Activated CD4-positive, alpha-beta T cell treated with anti-CD3 and anti-CD28 coated beads, Interleukin-2, amount 50 U/mL, for 4 hours (primary cell): ENCODE data around the gene CACNA1S.

Source experiments
- DNase-seq, 2 experiments: peaks; one replicate each; pipeline ENCODE4 v3.0.0-alpha.2; 2020

The CACNA1S gene

GRCh38 chr1:201112173-201112731 lies at the start of gene CACNA1S:
Gene CACNA1S, minus strand, starts transcription at chr1:201112426. Its CDS starts 87 bp downstream, at chr1:201112339.
- no peak for DNase-seq

DNA sequence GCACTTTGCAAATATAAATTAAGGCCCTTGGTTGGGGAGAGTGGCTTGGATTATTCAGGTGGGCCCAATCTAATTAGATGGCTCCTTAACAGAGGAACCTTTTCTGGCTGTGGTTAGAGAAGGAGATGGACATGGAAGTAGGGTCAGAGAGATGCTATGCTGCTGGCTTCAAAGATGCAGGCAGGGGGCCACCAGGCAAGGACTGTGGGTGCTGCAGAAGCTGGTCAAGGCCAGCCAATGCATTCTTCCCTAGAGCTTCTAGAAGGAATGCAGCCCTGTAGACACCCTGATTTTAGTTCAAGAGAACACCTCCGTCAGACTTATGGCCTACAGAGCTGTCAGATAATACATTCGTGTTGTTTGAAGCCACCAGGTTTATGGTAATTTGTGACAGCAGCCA lies 45.7 kb upstream of the CACNA1S start:
- no peak for DNase-seq

DNA sequence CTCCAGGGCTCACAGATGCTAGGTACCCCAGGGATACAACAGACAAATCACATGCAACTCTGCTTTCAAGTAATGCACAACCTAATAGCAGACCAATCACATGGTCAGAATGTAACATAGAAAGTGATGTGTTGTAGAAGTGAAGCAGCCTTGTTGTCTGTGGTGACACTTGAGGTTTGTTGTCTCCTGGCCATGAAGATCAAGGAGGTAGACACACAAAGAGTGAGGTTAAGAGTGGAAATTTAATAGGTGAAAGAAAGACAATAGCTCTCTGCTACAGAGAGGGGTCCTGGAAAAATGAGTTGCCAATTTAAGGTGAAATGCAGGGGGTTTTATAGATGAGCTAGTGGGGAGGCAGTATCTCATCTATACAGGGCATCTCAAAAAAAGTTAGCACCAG lies 44.6 kb upstream of the CACNA1S start:
- DNase-seq = no peak

DNA sequence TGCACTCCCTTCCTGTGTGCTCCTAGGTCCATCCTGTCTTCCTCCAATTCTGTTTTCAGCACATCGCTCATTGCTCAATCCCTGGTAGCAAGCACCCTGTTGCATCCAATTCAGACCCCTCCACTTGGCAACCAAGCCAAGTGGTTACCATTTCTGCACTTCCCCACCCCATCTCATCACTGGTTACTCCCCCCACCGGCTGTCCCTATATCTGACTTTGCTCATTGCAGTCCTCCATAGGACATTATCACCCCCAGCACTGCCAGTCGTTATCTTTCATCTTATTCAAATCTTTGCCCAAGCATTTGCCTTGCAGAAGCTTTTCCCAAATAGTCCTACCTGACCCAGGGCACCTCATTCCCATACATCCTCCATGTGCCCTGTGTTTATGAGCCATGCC lies 44.1 kb upstream of the CACNA1S start:
- DNase-seq = no peak

GRCh38 chr1:201155354-201155753 lies 43.1 kb upstream of the CACNA1S start:
- DNase-seq = no peak

DNA sequence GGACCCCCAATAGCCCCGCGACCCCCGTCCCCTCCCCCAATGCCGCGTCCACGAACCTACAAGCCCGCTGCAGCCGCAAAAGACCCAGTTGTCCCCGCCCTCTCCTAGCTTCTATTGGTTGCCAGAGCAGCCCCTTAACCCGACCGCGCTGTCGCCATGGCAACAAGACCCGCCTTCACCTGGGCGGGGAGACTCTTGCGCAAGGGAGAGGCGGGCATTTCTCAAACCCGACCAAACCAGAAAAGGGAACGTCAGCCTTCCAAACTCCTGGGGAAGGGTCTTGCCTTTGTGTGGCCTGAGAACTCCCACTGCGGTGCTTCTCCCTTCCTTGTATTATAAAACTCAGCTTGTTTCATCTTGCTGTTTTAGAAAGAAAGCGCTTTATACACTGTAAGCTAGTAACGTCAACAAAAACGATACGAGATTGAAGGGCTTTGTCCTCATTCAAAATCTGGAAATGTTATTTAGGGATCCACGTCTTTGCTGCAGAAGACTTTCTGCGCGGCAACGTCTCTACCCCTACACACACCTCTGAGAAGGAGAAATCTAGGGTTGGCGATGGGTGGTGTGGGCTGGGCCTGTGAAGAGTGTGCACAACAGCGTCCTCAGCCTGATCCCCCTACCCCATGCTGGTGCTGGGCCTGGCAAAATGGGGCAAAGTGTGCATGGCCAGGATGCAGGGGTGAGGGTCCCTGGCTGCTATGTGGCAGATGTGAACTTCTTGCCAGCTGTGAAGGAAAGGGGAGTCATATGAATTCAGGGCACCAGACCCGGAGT lies 42.4 kb upstream of the CACNA1S start, which contains the start of gene TMEM9:
Gene TMEM9, minus strand, starts transcription at position 86 of the 777 bp plus-strand sequence. CDS start 551 bp downstream, outside the sequence.
- DNase-seq = peak; percentile 98 to 99

DNA sequence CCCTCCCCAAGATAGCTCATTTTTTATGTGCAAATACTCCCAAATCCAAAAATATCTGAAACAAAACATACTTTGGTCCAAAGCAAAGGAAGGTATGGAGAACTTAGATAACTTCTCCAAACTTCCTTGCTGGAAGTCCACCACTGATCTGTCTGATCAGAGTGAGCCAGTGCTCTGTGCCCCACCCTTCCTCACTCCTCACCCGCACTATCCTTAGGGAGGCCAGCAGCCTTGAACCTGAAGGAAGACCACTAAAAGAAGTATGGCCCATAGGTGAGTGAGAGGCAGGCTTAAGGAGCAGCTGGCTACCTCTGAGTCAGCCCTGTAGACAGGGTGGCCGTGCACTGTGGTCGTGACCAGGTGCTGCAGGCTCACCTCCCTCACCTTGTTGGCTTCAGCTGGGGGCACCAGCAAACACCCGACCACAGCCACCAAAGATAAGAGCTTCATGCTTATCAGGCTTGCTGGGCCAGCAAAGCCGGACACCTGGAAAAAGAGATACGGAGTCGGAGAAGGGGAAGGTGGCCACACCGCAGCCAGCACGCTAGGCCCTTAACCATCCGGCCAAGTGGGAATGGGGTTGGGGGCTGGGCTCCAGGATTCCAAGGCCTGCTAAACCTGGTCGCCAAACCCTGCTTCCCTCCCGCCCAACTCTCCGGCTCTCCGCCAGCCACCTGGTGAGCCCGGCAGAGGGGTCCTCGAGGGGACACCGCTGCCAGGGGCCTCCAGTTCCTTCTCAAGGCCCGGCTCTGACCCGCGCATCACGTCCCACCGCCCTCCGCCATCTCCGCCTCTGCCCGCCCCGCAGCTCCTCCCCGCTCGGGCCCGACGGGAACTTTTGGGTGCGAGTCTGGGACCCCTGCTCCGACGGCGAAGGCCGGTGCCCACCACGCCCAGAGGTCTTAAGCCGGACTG lies 41.5 kb upstream of the CACNA1S start:
- DNase-seq = no peak

DNA sequence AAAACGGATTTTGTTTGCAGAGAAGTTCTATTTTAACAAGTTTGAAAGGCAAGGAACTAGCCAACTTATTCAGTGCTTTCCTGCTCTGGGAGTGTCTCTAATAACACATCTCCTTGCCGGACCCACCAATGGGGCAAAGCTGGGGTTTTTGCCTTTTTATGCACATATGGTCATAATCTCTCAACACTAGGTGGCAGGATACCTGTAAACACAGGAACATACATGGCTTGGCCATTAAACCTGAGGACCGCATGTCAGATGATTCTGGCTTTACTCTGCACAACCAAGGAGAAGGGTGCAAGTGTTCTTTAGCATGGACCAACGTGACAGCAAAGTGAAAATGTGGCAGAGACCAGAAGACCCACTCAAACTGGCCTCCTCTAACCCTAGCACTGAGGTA lies 37.2 kb upstream of the CACNA1S start:
- DNase-seq = no peak

- DNase-seq = no peak
These were observed 35.3 kb upstream of the CACNA1S start for GRCh38 chr1:201147396-201148015.

GRCh38 chr1:201146626-201147390 lies 34.6 kb upstream of the CACNA1S start:
- no peak for DNase-seq

GRCh38 chr1:201145816-201146215 lies 33.6 kb upstream of the CACNA1S start:
- no peak for DNase-seq

DNA sequence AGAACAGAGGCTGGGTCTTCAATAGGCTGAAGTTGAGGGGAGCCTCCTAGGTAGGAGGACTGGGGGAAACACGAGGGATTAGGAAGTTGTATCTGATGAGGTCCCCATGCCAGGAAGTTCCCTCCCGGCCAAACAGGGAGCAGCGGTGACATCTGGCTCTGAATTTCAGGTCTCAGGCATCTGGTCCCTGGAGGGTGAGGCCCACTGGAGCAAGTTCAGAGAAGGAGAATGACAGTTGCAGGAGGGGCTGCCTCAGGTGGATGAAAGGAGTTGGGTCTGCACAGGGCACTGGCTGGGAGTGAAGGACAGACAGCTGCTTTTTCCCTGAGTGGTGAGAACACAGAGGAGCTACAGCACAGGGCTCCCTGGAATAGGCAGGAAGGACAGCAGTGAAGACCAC lies 32.9 kb upstream of the CACNA1S start:
- DNase-seq = no peak

GRCh38 chr1:201144701-201145100 lies 32.5 kb upstream of the CACNA1S start:
- no peak for DNase-seq

- DNase-seq = no peak
These were observed 31.8 kb upstream of the CACNA1S start for GRCh38 chr1:201143726-201144635.

DNA sequence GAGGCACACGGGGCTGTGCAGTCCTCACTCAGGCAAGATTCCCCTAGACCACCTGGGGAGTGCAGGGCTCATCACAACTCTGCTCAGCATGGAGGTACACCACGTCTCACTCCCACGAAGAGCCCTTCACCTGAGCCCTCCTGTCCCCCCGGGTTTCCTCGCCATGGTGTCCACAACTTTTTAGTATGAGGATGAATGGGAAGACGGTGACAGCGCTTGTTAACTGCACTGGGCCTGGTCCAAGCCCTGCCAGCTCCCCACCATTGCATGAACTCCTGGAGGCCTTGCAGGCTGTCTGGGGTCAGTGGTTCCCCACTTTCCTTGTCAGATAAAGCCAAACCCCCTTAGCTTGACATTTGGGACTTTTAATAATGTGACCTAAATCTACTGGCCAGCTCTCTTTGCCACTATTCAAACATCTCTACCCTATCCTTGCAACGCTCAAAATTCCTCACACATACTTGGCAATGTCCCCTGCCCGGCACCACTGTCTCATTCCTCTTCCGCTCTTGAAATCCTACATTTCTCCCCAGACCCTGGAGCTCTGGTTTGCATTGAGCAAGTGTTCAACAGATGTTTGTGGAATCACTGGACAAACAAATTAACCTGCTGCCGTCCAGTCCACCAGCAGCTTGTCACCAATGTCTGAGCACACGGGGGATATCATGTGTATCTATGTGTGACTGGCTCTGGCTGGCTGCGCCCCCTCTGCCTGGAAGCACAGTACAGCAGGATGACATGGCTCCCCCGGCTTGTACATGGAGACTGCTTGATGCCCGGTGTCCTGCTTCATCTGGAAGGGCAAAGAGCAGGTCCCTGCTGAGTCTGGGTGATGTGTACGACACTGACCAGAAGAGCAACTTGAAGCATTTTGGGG lies 30.9 kb upstream of the CACNA1S start:
- DNase-seq = no peak

- no peak for DNase-seq
These were observed 30.0 kb upstream of the CACNA1S start for GRCh38 chr1:201142011-201142848.

DNA sequence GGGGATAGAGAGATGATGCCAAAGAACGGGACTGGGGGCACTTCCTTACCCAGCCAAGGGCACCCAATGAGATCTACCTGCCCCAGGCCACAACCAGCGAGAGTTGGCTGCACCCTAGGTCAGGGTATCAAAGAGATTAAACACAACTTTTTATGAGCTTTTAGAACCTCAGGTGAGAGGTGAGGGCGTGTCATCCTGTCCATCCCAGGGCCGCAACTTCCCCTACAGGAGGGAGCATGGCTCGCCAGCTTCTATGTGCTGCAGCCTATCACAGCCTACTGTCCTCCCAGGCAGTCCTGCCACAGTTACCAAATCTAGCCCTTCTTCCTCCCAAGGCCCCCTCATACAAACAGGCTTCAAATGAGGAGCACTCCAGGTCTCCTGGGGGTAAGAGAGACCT lies 29.2 kb upstream of the CACNA1S start:
- no peak for DNase-seq

DNA sequence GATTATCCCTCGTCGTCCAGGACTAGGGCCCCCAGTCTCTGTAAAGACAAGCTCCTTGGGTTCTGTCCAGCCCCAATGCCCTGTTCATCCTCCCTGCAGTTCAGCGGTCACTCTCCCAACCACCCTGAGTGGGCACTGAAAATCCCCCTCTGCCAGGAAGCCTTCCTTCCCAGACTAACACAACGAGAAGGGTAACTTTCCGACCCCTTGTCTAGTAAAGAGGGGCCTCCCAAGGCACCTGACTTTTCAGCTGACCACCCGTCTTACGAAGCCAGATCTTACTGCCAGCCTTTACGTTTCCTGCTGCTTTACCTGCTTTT lies 28.7 kb upstream of the CACNA1S start:
- DNase-seq = no peak

- DNase-seq = no peak
These were observed 28.2 kb upstream of the CACNA1S start for GRCh38 chr1:201140235-201140940.
